HG02678 (cell line): ENCODE measurements around the gene FAM135A.
"Not testable (repeated sequence)": the region's sequence is repeated elsewhere in the genome, so short reads cannot be mapped to it uniquely, and the experiment has no call there.

Source experiments
- ATAC-seq: cut with Tn5 transposase; IDR thresholded peaks from one replicate; pipeline ENCODE4 v1.9.1; 2021; ENCODE audit warnings: mild to moderate bottlenecking, moderate library complexity; ENCODE audit not compliant: unreplicated experiment

Gene FAM135A

GRCh38 chr6:70396163-70396562, 17.1 kb upstream of the FAM135A start:
- no peak for ATAC-seq

- ATAC-seq: no peak
Observed at GRCh38 chr6:70396796-70397729, 16.2 kb upstream of the FAM135A start.

- ATAC-seq: no peak
Observed at GRCh38 chr6:70398783-70399728, 14.3 kb upstream of the FAM135A start.

GRCh38 chr6:70404658-70405057, 8.7 kb upstream of the FAM135A start:
- ATAC-seq: no peak

GRCh38 chr6:70409216-70409615, 4.1 kb upstream of the FAM135A start:
- no peak for ATAC-seq

GRCh38 chr6:70411542-70412251, 1.6 kb upstream of the FAM135A start:
- no peak for ATAC-seq

GRCh38 chr6:70412252-70413113, 825 bp upstream of the FAM135A start:
- ATAC-seq: peak; percentile 13

GRCh38 chr6:70413992-70414494, 735 bp downstream of the FAM135A start:
- ATAC-seq: no peak

GRCh38 chr6:70414813-70415212, 1.5 kb downstream of the FAM135A start:
- ATAC-seq: no peak

GRCh38 chr6:70415247-70415646, 1.9 kb downstream of the FAM135A start:
- no peak for ATAC-seq

GRCh38 chr6:70415660-70416059, 2.4 kb downstream of the FAM135A start:
- no peak for ATAC-seq

GRCh38 chr6:70421509-70421908, 8.2 kb downstream of the FAM135A start:
- ATAC-seq: no peak

GRCh38 chr6:70423189-70424134, 10.2 kb downstream of the FAM135A start:
- ATAC-seq: no peak

GRCh38 chr6:70424291-70424690, 11.0 kb downstream of the FAM135A start:
- no peak for ATAC-seq

GRCh38 chr6:70436320-70436719, 23.0 kb downstream of the FAM135A start:
- no peak for ATAC-seq

GRCh38 chr6:70445001-70445400, 31.7 kb downstream of the FAM135A start:
- no peak for ATAC-seq

- not testable (repeated sequence) for ATAC-seq
Observed at GRCh38 chr6:70447343-70448070, 34.2 kb downstream of the FAM135A start.

GRCh38 chr6:70453899-70454298, 40.6 kb downstream of the FAM135A start:
- ATAC-seq: not testable (repeated sequence)
